IMR-90 (cell line): ENCODE measurements around the gene BRDT. TPM values are rescaled to one million over a fixed set of nuclear protein-coding genes. Genes with fewer than 3 reads are reported as not detected.

Experiments
- ATAC-seq: fragments of 200-7000 bp; cut with Tn5 transposase; 2 replicates; pipeline ENCODE4 v1.9.1; 2020; ENCODE audit warnings: low read depth, mild to moderate bottlenecking, moderate library complexity
- BruUV-seq: library from RNA; stranded (reverse); fragments of 400-500 nt; replicated peaks from 2 replicates; lab custom pipeline; 2021; lab: Mats Ljungman, UMichigan
- CTCF ChIA-PET: fragments of 300-600 bp; formaldehyde crosslinking; extraction: SDS; loops from one replicate; lab custom pipeline; 2021; ENCODE audit warnings: antibody characterized with exemption; lab: Yijun Ruan, JAX
- POLR2A ChIA-PET: fragments of 300-600 bp; sonication (Branson Sonifier 250); formaldehyde crosslinking; loops from one replicate; lab custom pipeline; 2022; ENCODE audit warnings: antibody characterized with exemption; ENCODE audit not compliant: unreplicated experiment; lab: Charles Lee
- DNase-seq: peaks from one replicate; pipeline ENCODE4 v3.0.0; 2013
- H2AFZ ChIP-seq: replicated peaks from 2 replicates; pipeline ENCODE3; 2013; ENCODE audit warnings: low read length, mild to moderate bottlenecking; ENCODE audit not compliant: poor library complexity
- H2AK5ac ChIP-seq: 2 replicates; pipeline ENCODE4 v1.6.1; 2013; ENCODE audit warnings: low read depth, low read length, inconsistent platforms
- H2AK9ac ChIP-seq: replicated peaks from 2 replicates; pipeline ENCODE3; 2013; ENCODE audit warnings: mild to moderate bottlenecking, low read depth, low read length, moderate library complexity; ENCODE audit not compliant: poor library complexity
- H2BK120ac ChIP-seq: 2 replicates; pipeline ENCODE4 v1.6.1; 2013; ENCODE audit warnings: low read depth, low read length, inconsistent platforms
- H2BK15ac ChIP-seq: 3 replicates; pipeline ENCODE4 v1.6.1; 2013; ENCODE audit warnings: low read depth, low read length, inconsistent platforms
- H2BK20ac ChIP-seq: 2 replicates; pipeline ENCODE4 v1.6.1; 2013; ENCODE audit warnings: low read depth, mild to moderate bottlenecking, inconsistent platforms, low read length, moderate library complexity
- H2BK5ac ChIP-seq: 2 replicates; pipeline ENCODE4 v1.6.1; 2013; ENCODE audit warnings: mild to moderate bottlenecking, low read depth, low read length, inconsistent platforms; ENCODE audit not compliant: poor library complexity, severe bottlenecking
- H3K14ac ChIP-seq: replicated peaks from 2 replicates; pipeline ENCODE4 v1.6.1; 2013; ENCODE audit warnings: low read depth, low read length, inconsistent platforms
- H3K18ac ChIP-seq: 2 replicates; pipeline ENCODE4 v1.6.1; 2013; ENCODE audit warnings: low read depth, low read length, control low read depth
- H3K23ac ChIP-seq: 2 replicates; pipeline ENCODE4 v1.6.1; 2013; ENCODE audit warnings: low read depth, low read length, inconsistent platforms
- H3K27ac ChIP-seq: 2 replicates; pipeline ENCODE4 v1.5.1; 2013; ENCODE audit warnings: mild to moderate bottlenecking, control low read depth, low read length; ENCODE audit not compliant: insufficient read depth
- H3K27me3 ChIP-seq: 2 replicates; pipeline ENCODE4 v1.6.1; 2013; ENCODE audit warnings: low read length; ENCODE audit not compliant: control insufficient read depth, insufficient read depth
- H3K36me3 ChIP-seq: 2 replicates; pipeline ENCODE4 v1.6.1; 2013; ENCODE audit warnings: low read length, mixed read lengths; ENCODE audit not compliant: control insufficient read depth, insufficient read depth
- H3K4ac ChIP-seq: 2 replicates; pipeline ENCODE4 v1.6.1; 2013; ENCODE audit warnings: low read depth, low read length, inconsistent platforms
- H3K4me1 ChIP-seq: 2 replicates; pipeline ENCODE4 v1.6.1; 2013; ENCODE audit warnings: low read length, mixed read lengths; ENCODE audit not compliant: control insufficient read depth, insufficient read depth
- H3K4me2 ChIP-seq: 2 replicates; pipeline ENCODE4 v1.6.1; 2013; ENCODE audit warnings: low read depth, mild to moderate bottlenecking, control low read depth, low read length, moderate library complexity
- H3K4me3 ChIP-seq: 2 replicates; pipeline ENCODE4 v1.5.1; 2013; ENCODE audit warnings: low read depth, mild to moderate bottlenecking, control low read depth, low read length, moderate library complexity; ENCODE audit not compliant: insufficient read depth
- H3K56ac ChIP-seq: 2 replicates; pipeline ENCODE4 v1.6.1; 2013; ENCODE audit warnings: low read length, inconsistent platforms; ENCODE audit not compliant: insufficient read depth; ENCODE audit errors: extremely low read depth
- H3K79me1 ChIP-seq, 2 experiments: 2 replicates each; pipeline ENCODE4 v1.6.1; 2013; ENCODE audit warnings: low read length in 2 of 2, inconsistent platforms in 1 of 2, low read depth in 1 of 2
- H3K9ac ChIP-seq: 2 replicates; pipeline ENCODE4 v1.6.1; 2013; ENCODE audit warnings: low read depth, low read length, control low read depth
- H3K9me1 ChIP-seq: 2 replicates; pipeline ENCODE4 v1.6.1; 2013; ENCODE audit warnings: low read length, inconsistent platforms; ENCODE audit not compliant: insufficient read depth
- H3K9me3 ChIP-seq: 2 replicates; pipeline ENCODE4 v1.6.1; 2013; ENCODE audit warnings: low read length; ENCODE audit not compliant: control insufficient read depth, insufficient read depth
- H4K20me1 ChIP-seq: 2 replicates; pipeline ENCODE4 v1.6.1; 2013; ENCODE audit warnings: low read length, inconsistent platforms; ENCODE audit not compliant: insufficient read depth
- H4K5ac ChIP-seq: 2 replicates; pipeline ENCODE4 v1.6.1; 2013; ENCODE audit warnings: mild to moderate bottlenecking, low read depth, low read length, control low read depth
- H4K8ac ChIP-seq, 2 experiments: 2 replicates each; pipeline ENCODE4 v1.6.1; 2013; ENCODE audit warnings: low read depth in 2 of 2, low read length in 2 of 2, control low read depth in 1 of 2, inconsistent platforms in 1 of 2
- H4K91ac ChIP-seq: 2 replicates; pipeline ENCODE4 v1.6.1; 2013; ENCODE audit warnings: low read depth, low read length, inconsistent platforms; ENCODE audit not compliant: insufficient read depth
- CEBPB ChIP-seq: IDR thresholded peaks from 2 replicates; pipeline ENCODE4 v1.6.1; 2012; ENCODE audit warnings: low read depth, low read length, improper control_type of control experiment
- MAFK ChIP-seq: IDR thresholded peaks from 2 replicates; pipeline ENCODE4 v1.6.1; 2012; ENCODE audit warnings: low read depth, low read length, improper control_type of control experiment
- WGBS, 2 experiments: methylation state at CpG; one replicate each; pipeline versions ENCODE4 v1.1.5 to v1.1.7; 2013; ENCODE audit warnings: missing lambda C conversion rate in 2 of 2; ENCODE audit not compliant: insufficient read length in 1 of 2; ENCODE audit errors: extremely low coverage in 2 of 2; 5-methylcytosine and 5-hydroxymethylcytosine counted together
- dilution Hi-C: fragments of 300-500 bp; cut with HindIII; formaldehyde crosslinking; loops from one replicate; pipeline ENCODE4 v1.14.3; 2018; ENCODE audit warnings: low sequenced_read_pairs; ENCODE audit not compliant: unreplicated experiment
- in situ Hi-C: fragments of 300-500 bp; cut with MboI; formaldehyde crosslinking; loops from 3 replicates; pipeline ENCODE4 v1.14.3; 2019; ENCODE audit warnings: low sequenced_read_pairs, inconsistent platforms, mixed read lengths
- intact Hi-C: fragments of 100-400 bp; cut with micrococcal nuclease; formaldehyde crosslinking; loops from 2 replicates; pipeline ENCODE4 v1.10.0; 2022
- polyA plus RNA-seq, 3 experiments: library from polyadenylated mRNA; depleted of rRNA; stranded (reverse); fragments of >200 nt; gene quantifications; 2 replicates each; pipeline ENCODE4 v1.2.3, GENCODE V29; 2012; ENCODE audit warnings: low replicate concordance in 1 of 3
- total RNA-seq: library from RNA; depleted of rRNA; stranded (reverse); fragments of >200 nt; gene quantifications from 2 replicates; pipeline ENCODE4 v1.2.3, GENCODE V29; 2012

The BRDT gene
- total and polyA plus RNA-seq, 2 of the 4 experiments (the other 2 are of a cell fraction), result not detected

GRCh38 chr1:92030656-92031107, 81.5 kb downstream of the BRDT start:
- H4K91ac ChIP-seq, result no peak overlapping the region
- H4K5ac ChIP-seq, result 0 out of 2 replicates have a peak overlapping the region, but pooled peaks have one; percentile 19
- peak overlapping the region; percentile 89; the same call in 1 of the 2 replicates for H3K23ac ChIP-seq
- 50% methylated on average over 1 of the region's 4 CpGs; no CpG with 5 or more reads in 1 of the 2 experiments for WGBS, 2 experiments
- peak; percentile 72 for DNase-seq
- peak overlapping the region; percentile 43 to 63; a peak in 2 of 4 replicates for H4K8ac ChIP-seq
- H3K4me1 ChIP-seq, result peaks cover 6% of the 10 kb centered on the region
- 0 out of 2 replicates have a peak overlapping the region, but pooled peaks have one; percentile 47 for H2BK20ac ChIP-seq
- no peaks in the 10 kb centered on the region for H3K27me3 ChIP-seq
- H3K4me3 ChIP-seq, result peak overlapping the region; percentile 76
- TF ChIP-seq CEBPB (peak; percentile 23; the same call in 1 of the 2 replicates), MAFK (no peak)
- ChIA-PET POLR2A (interaction anchor here (0.6 kb wide), 1 partner anchor 15 kb away, joined by 3 read pairs; no protein-coding TSS in a partner anchor), CTCF (interaction anchor here (1.3 kb wide), 1 partner anchor 236 kb away, joined by 3 read pairs; no protein-coding TSS in a partner anchor)
- H2AK9ac ChIP-seq, result no peak overlapping the region
- peak overlapping the region; percentile 49 for H3K4me2 ChIP-seq
- peak overlapping the region; percentile 22; the same call in 1 of the 2 replicates for H3K9ac ChIP-seq
- H2AFZ ChIP-seq, result peak overlapping the region; percentile 95
- no peak overlapping the region for H3K56ac ChIP-seq
- H3K79me1 ChIP-seq, result no peaks in the 10 kb centered on the region; a peak in 1 of 4 replicates
- H2BK5ac ChIP-seq, result peak overlapping the region; percentile 12
- H3K36me3 ChIP-seq, result no peaks in the 10 kb centered on the region
- in situ Hi-C loops (no loop called here), dilution Hi-C loops (no loop called here), intact Hi-C loops (no loop called here)
- H3K18ac ChIP-seq, result no peak overlapping the region
- peak; percentile 42 for ATAC-seq
- H3K9me3 ChIP-seq, result no peaks in the 10 kb centered on the region
- no peak overlapping the region for H2AK5ac ChIP-seq
- no peak overlapping the region for H3K27ac ChIP-seq
- H3K14ac ChIP-seq, result peak overlapping the region; percentile 77; the same call in 1 of the 2 replicates
- peak overlapping the region; percentile 37; the same call in 1 of the 2 replicates for H3K4ac ChIP-seq
- 0 out of 3 replicates have a peak overlapping the region, but pooled peaks have one; percentile 42 for H2BK15ac ChIP-seq
- peaks cover 4% of the 10 kb centered on the region; the same call in 1 of the 2 replicates for H3K9me1 ChIP-seq
- BruUV-seq, result no TSS peak
- peak overlapping the region; percentile 40; the same call in 1 of the 2 replicates for H2BK120ac ChIP-seq
- no peaks in the 10 kb centered on the region for H4K20me1 ChIP-seq
